ENCODE measurements around the gene LIN9. TPM values are rescaled to one million over a fixed set of nuclear protein-coding genes. Genes with fewer than 3 reads are reported as not detected.
"Not testable (repeated sequence)": the region's sequence is repeated elsewhere in the genome, so short reads cannot be mapped to it uniquely, and the experiment has no call there.

Gene LIN9
- total and polyA plus RNA-seq, 7 donors, result 1.1 to 2.6 (median 1.6) TPM

DNA sequence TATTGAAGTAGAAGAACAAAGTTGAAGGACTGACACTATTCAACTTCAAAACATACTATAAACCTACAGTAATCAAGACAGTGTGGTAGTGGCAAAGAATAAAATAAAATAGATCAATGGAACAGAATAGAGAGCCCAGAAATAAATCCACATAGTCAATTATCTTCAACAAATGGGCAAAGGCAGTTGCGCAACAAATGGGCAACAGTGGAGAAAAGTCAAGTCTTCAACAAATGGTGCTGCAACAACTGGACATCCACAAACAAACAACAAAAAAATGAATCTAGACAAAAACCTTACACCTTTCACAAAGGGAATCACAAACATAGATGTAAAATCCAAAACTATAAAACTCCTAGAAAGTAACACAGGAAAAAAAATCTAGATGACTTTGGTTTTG, 47.1 kb downstream of the LIN9 start:
- Histone ChIP-seq H3K27ac (no peak overlapping the region), H3K4me3 (no peak overlapping the region), H3K9me3 (no peaks in the 10 kb centered on the region), H3K36me3 (ENCODE audit: insufficient read depth in 1 of 2, low read depth in 1 of 2) (peaks cover 0 to 9% of the 10 kb centered on the region in 2 donors), H3K4me1 (no peaks in the 10 kb centered on the region), H3K27me3 (ENCODE audit: insufficient read depth in 3 of 3, low read length in 2 of 3) (no peaks in the 10 kb centered on the region)
- ATAC-seq, result no peak
- DNase-seq, result no peak
- intact Hi-C loops (cut with DNase I), result no loop called here
- TF ChIP-seq, protein P1, sequence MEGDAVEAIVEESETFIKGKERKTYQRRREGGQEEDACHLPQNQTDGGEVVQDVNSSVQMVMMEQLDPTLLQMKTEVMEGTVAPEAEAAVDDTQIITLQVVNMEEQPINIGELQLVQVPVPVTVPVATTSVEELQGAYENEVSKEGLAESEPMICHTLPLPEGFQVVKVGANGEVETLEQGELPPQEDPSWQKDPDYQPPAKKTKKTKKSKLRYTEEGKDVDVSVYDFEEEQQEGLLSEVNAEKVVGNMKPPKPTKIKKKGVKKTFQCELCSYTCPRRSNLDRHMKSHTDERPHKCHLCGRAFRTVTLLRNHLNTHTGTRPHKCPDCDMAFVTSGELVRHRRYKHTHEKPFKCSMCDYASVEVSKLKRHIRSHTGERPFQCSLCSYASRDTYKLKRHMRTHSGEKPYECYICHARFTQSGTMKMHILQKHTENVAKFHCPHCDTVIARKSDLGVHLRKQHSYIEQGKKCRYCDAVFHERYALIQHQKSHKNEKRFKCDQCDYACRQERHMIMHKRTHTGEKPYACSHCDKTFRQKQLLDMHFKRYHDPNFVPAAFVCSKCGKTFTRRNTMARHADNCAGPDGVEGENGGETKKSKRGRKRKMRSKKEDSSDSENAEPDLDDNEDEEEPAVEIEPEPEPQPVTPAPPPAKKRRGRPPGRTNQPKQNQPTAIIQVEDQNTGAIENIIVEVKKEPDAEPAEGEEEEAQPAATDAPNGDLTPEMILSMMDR (IDR thresholded peaks at IDR 0.05), result no peak
- 99 to 100% (median 100%) methylated on average over 1 of the region's 1 CpG for WGBS, 3 donors

- ATAC-seq (no peak), DNase-seq (no peak)
- Histone ChIP-seq H3K4me3 (no peak overlapping the region), H3K9me3 (no peaks in the 10 kb centered on the region), H3K36me3 (ENCODE audit: insufficient read depth in 1 of 2, low read depth in 1 of 2) (peaks cover 0 to 2% of the 10 kb centered on the region in 2 donors), H3K27ac (no peak overlapping the region), H3K27me3 (ENCODE audit: insufficient read depth in 3 of 3, low read length in 2 of 3) (no peaks in the 10 kb centered on the region), H3K4me1 (no peaks in the 10 kb centered on the region)
- TF ChIP-seq, protein P1 (IDR thresholded peaks at IDR 0.05), result no peak
- 82 to 90% (median 83%) methylated on average over 3 of the region's 3 CpGs for WGBS, 3 donors
- intact Hi-C loops (cut with DNase I), result loop anchor here in 1 of 2 donors (10.0 kb wide), 1 partner anchor 89 kb away; no protein-coding TSS in a partner anchor
Measured at GRCh38 chr1:226255380-226255779, 53.6 kb downstream of the LIN9 start.

DNA sequence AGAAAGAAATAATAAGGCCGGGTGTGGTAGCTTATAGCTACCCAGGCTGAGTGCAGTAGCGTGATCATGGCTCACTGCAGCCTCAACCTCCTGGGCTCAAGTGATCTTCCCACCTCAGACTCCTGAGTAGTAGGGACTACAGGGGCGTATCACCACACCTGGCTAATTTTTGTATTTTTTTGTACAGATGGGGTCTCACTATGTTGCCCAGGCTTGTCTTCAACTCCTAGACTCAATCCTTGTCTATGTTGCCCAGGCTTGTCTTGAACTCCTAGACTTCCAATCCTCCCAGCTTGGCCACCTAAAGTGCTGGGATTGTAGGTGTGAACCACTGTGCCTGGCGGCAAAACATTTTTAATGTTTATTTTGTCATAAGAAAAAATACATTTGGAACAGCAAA, 55.0 kb downstream of the LIN9 start:
- ATAC-seq (no peak), DNase-seq (no peak)
- Histone ChIP-seq H3K27ac (no peak overlapping the region), H3K4me1 (no peaks in the 10 kb centered on the region), H3K4me3 (no peak overlapping the region), H3K27me3 (ENCODE audit: insufficient read depth in 3 of 3, low read length in 2 of 3) (no peaks in the 10 kb centered on the region), H3K36me3 (ENCODE audit: insufficient read depth in 1 of 2, low read depth in 1 of 2) (peaks cover 0 to 11% of the 10 kb centered on the region in 2 donors), H3K9me3 (no peaks in the 10 kb centered on the region)
- 97 to 100% (median 99%) methylated on average over 4 of the region's 4 CpGs for WGBS, 3 donors
- intact Hi-C loops (cut with DNase I), result loop anchor here in 1 of 2 donors (10.0 kb wide), 1 partner anchor 91 kb away; no protein-coding TSS in a partner anchor
- TF ChIP-seq, protein P1 (IDR thresholded peaks at IDR 0.05), result no peak

- not testable (repeated sequence) for H3K27ac ChIP-seq; H3K9me3 ChIP-seq; H3K4me1 ChIP-seq; H3K4me3 ChIP-seq; H3K27me3 ChIP-seq (ENCODE audit: insufficient read depth in 3 of 3, low read length in 2 of 3); ATAC-seq; DNase-seq
- peaks cover 0 to 11% of the 10 kb centered on the region in 2 donors for H3K36me3 ChIP-seq (ENCODE audit: insufficient read depth in 1 of 2, low read depth in 1 of 2)
- 96 to 99% (median 98%) methylated on average over 7 of the region's 7 CpGs for WGBS, 3 donors
- intact Hi-C loops (cut with DNase I), result loop anchor here in 1 of 2 donors (10.0 kb wide), 1 partner anchor 92 kb away; no protein-coding TSS in a partner anchor
Measured at GRCh38 chr1:226252841-226253240, 56.1 kb downstream of the LIN9 start.

- Histone ChIP-seq H3K9me3 (no peaks in the 10 kb centered on the region), H3K27me3 (ENCODE audit: insufficient read depth in 3 of 3, low read length in 2 of 3) (no peaks in the 10 kb centered on the region), H3K36me3 (ENCODE audit: insufficient read depth in 1 of 2, low read depth in 1 of 2) (peaks cover 0 to 11% of the 10 kb centered on the region in 2 donors), H3K27ac (no peak overlapping the region), H3K4me1 (no peaks in the 10 kb centered on the region), H3K4me3 (no peak overlapping the region)
- intact Hi-C loops (cut with DNase I), result loop anchor here in 1 of 2 donors (10.0 kb wide), 1 partner anchor 94 kb away; no protein-coding TSS in a partner anchor
- ATAC-seq (no peak), DNase-seq (no peak)
- TF ChIP-seq, protein P1 (IDR thresholded peaks at IDR 0.05), result no peak
- 97 to 100% (median 97%) methylated on average over 1 of the region's 1 CpG for WGBS, 3 donors
Measured at GRCh38 chr1:226250511-226250910, 58.5 kb downstream of the LIN9 start.
